Esophagus squamous epithelium (tissue), 4 donors: ENCODE measurements around the gene IQGAP2.

Source experiments
- POLR2A ChIP-seq, 4 donors: fragments of 450-650 bp; IDR thresholded peaks; one replicate each; pipeline ENCODE4 v1.6.1; 2017; ENCODE audit warnings: antibody characterized with exemption in 4 of 4, mild to moderate bottlenecking in 4 of 4, moderate library complexity in 3 of 4
- TF ChIP-seq, protein P1 (sequence below), 6 experiments: fragments of 450-650 bp in 4 of 6; fragments of 200-600 bp in 2 of 6; sonication (generic) in 2 of 6; IDR thresholded peaks; one replicate each; pipeline ENCODE4 v1.5.1; 2016 to 2019; ENCODE audit warnings: antibody characterized with exemption in 6 of 6, mild to moderate bottlenecking in 4 of 6, moderate library complexity in 4 of 6

DNA sequence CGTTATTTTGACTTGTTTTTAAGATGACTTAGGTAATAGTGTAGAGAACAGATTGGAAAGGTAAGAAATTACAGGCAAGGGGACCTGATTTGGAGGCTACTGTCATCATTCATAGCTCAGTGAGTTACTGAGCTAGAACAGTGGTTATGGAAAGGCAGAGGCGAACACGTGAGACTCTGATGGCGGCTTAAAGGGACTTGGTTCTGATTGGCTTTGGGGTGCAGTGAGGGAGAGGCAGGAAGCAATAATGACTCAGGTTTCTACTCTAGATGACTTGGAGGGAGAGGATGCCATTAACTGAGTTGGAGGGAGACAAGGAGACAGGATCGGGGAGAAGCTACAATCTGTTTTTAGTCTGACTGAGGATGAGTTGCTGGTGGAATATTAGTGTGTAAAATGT lies 217.1 kb downstream of the IQGAP2 start:
- TF ChIP-seq, protein P1, sequence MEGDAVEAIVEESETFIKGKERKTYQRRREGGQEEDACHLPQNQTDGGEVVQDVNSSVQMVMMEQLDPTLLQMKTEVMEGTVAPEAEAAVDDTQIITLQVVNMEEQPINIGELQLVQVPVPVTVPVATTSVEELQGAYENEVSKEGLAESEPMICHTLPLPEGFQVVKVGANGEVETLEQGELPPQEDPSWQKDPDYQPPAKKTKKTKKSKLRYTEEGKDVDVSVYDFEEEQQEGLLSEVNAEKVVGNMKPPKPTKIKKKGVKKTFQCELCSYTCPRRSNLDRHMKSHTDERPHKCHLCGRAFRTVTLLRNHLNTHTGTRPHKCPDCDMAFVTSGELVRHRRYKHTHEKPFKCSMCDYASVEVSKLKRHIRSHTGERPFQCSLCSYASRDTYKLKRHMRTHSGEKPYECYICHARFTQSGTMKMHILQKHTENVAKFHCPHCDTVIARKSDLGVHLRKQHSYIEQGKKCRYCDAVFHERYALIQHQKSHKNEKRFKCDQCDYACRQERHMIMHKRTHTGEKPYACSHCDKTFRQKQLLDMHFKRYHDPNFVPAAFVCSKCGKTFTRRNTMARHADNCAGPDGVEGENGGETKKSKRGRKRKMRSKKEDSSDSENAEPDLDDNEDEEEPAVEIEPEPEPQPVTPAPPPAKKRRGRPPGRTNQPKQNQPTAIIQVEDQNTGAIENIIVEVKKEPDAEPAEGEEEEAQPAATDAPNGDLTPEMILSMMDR (IDR thresholded peaks at IDR 0.05), result no peak
- TF ChIP-seq POLR2A (IDR thresholded peaks at IDR 0.05), result no peak
